A549 (cell line): ENCODE data around the gene CDC37L1.

ENCODE experiments used
- BHLHE40 ChIP-seq: IDR thresholded peaks from 2 replicates; pipeline ENCODE4 v1.6.1; 2012; ENCODE audit warnings: low read depth, low read length, inconsistent platforms
- ELK1 ChIP-seq: fragments of 150-350 bp; IDR thresholded peaks from 2 replicates; pipeline ENCODE4 v1.6.1; 2014; ENCODE audit warnings: low read depth, mild to moderate bottlenecking, low read length
- EP300 ChIP-seq, 2 experiments: fragments of >200 bp; sonication (Bioruptor Twin); formaldehyde crosslinking; IDR thresholded peaks; 2 replicates in 1 of 2; 3 replicates in 1 of 2; pipeline ENCODE4 v1.6.1; 2016 to 2017
- POLR2A ChIP-seq: IDR thresholded peaks from 2 replicates; pipeline ENCODE4 v1.6.1; 2012; ENCODE audit warnings: mild to moderate bottlenecking, low read length
- POLR2AphosphoS2 ChIP-seq: conservative IDR thresholded peaks from 2 replicates; pipeline ENCODE4 v1.6.1; 2012; ENCODE audit warnings: low read length, improper control_type of control experiment, inconsistent platforms
- REST ChIP-seq: fragments of 200-600 bp; sonication (generic); IDR thresholded peaks from 2 replicates; pipeline ENCODE4 v1.6.1; 2016; ENCODE audit warnings: antibody characterized with exemption, mild to moderate bottlenecking, moderate library complexity
- USF2 ChIP-seq: fragments of 450-650 bp; IDR thresholded peaks from 2 replicates; pipeline ENCODE4 v1.6.1; 2014; ENCODE audit warnings: antibody characterized with exemption
- TF ChIP-seq, protein P1 (sequence below): fragments of >200 bp; sonication (Bioruptor Twin); formaldehyde crosslinking; IDR thresholded peaks from 3 replicates; pipeline ENCODE4 v1.5.1; 2016
- TF ChIP-seq, protein P2 (sequence below): fragments of >200 bp; sonication (Bioruptor Twin); formaldehyde crosslinking; IDR thresholded peaks from 2 replicates; pipeline ENCODE4 v1.6.1; 2016

GRCh38 chr9:4638968-4639367 is 40.4 kb upstream of the CDC37L1 start:
- TF ChIP-seq USF2: no peak
- no peak for TF ChIP-seq POLR2AphosphoS2
- TF ChIP-seq ELK1: no peak
- TF ChIP-seq, protein P1, sequence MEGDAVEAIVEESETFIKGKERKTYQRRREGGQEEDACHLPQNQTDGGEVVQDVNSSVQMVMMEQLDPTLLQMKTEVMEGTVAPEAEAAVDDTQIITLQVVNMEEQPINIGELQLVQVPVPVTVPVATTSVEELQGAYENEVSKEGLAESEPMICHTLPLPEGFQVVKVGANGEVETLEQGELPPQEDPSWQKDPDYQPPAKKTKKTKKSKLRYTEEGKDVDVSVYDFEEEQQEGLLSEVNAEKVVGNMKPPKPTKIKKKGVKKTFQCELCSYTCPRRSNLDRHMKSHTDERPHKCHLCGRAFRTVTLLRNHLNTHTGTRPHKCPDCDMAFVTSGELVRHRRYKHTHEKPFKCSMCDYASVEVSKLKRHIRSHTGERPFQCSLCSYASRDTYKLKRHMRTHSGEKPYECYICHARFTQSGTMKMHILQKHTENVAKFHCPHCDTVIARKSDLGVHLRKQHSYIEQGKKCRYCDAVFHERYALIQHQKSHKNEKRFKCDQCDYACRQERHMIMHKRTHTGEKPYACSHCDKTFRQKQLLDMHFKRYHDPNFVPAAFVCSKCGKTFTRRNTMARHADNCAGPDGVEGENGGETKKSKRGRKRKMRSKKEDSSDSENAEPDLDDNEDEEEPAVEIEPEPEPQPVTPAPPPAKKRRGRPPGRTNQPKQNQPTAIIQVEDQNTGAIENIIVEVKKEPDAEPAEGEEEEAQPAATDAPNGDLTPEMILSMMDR: no peak
- no peak for TF ChIP-seq REST
- TF ChIP-seq, protein P2, sequence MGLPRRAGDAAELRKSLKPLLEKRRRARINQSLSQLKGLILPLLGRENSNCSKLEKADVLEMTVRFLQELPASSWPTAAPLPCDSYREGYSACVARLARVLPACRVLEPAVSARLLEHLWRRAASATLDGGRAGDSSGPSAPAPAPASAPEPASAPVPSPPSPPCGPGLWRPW: no peak
- no peak for TF ChIP-seq BHLHE40
- TF ChIP-seq POLR2A: no peak
- TF ChIP-seq EP300 (IDR thresholded peaks at IDR 0.05): no peak
